NCI-H2196 (cell line): ENCODE results near the gene PRPSAP1.
"Not testable (repeated sequence)": the region's sequence is repeated elsewhere in the genome, so short reads cannot be mapped to it uniquely, and the experiment has no call there.

Source experiments
- DNase-seq: peaks from one replicate; lab custom pipeline; 2025; ENCODE audit not compliant: unreplicated experiment; lab: John Stamatoyannopoulos, UW

Gene PRPSAP1

DNA sequence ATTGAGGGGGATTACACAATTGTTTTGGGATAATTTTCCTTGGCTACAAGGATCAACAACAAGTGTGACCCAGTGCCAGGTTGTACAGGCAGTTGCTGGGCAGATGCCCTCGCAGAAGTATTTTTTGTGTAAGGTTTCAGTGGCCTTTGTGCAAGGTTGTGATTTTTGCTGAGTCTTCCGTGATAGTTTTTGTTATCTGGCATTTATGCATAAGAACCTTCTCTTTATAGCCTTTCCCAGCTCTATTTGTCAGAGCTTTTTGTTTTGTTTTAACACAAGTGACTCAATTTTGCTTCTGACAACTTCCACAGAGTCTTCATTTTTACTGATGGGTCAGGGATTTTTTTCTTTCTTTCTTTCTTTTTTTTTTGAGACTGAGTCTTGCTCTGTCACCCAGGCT lies 6.7 kb upstream of the PRPSAP1 start:
- DNase-seq = no peak

DNA sequence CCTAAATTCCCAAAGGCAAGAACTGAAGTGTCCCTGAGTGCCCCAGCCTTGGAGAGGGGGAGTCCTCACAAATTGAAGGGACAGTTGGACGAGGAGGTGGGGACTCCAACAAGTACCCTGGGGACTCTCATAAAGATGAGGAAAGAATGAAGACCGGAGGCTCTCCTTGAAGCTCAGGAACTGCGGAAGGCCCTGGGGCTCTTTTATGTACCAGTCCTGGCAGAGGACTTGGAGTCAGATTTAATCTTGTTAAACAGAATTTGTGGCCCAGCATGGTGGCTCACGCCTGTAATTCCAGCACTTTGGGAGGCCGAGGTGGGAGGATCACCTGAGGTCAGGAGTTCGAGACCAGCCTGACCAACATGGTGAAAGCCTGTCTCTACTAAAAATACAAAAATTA lies 6.1 kb upstream of the PRPSAP1 start:
- not testable (repeated sequence) for DNase-seq

DNA sequence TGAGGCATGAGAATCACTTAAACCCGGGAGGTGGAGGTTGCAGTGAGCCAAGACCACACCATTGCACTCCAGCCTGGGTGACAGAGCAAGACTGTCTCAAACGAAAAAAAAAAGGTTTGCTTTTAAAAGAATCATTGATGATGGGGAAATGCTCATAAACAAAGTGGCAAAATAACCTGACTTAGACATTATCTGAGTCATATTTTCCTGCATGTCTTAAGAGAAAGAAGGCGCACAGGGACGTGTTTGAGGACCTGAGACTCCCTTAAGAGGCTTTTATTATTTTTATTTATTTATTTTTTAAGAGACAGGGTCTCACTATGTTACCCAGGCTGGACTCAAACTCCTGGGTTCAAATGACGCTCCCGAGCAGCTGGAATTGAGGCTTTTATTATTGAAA lies 5.7 kb upstream of the PRPSAP1 start:
- no peak for DNase-seq

DNA sequence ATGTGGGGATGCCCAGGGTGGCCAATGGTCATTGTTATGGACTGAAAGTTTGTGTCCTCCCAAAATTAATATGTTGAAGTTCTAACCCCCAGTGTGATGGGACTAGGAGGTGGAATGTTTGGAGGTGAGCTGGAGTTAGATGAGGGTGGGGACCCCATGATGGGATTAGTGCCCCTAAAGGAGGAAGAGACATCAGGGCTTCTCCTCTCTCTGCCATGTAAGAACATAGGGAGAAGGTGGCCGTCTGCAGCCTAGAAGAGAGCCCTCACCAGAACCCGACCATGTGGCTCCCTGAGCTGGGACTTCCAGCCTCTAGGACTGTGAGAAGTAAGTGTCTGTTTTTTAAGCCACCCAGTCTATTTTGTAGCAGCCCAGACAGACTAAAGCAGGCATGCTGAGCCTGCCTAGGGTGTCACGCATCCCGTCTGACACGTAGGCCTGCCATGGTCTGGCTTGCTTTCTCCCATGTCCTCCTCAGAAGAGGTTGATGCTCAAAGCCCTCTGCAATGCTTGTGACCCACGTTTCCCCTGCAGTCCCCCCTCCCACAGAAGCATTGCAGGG lies 4.0 kb upstream of the PRPSAP1 start:
- DNase-seq = no peak

DNA sequence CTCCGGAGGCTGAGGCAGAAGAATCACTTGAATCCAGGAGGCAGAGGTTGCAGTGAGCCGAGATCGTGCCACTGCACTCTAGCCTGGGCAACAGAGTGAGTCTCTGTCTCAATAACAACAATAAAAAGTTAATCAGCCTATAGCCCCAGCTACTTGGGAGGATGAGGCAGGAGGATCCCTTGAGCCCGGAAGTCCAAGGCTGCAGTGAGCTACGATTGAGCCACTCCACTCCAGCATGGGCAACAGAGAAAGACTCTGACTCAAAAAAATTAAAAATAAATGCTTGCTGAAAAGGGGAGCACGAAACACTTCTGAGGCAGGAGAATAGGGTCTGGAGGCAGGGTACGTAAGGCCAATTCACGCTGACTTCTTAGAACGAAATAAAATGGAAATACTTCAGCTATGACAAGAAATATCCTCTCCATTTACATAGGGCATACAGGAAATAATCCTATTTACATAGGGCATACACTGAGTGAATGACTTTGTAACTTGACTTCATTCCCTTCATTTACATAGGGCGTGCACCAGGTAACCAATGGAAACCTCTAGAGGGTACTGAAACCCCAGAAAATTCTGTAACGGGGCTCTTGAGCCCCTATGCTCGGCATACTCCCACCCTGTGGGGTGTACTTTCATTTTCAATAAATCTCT lies 3.2 kb upstream of the PRPSAP1 start:
- no peak for DNase-seq

DNA sequence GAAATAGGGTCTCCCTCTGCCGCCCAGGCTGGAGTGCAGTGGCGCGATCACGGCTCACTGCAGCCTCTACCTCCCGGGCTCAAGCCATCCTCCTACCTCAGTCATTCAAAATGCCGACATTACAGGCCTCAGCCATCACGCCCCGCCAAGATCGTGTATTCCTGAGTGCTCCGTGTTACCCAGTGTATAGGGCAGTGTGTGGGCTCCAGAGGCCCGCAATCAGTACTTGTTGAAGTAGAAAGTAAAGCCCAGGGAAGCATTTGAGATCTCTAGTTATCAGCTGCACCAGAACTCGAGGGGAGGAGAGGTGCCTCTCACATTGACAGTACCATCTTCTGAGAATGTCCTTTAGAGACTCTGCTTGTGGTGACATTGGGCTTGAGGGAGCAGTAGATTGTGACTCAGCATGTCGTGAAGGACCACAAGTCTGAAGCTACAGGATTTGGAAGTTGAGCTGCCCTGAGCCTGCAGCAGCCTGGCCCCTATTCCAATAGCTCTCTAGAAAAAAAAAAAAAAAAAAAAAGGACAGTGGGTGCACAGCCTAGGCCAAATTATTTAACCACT lies 1.1 kb upstream of the PRPSAP1 start:
- DNase-seq = no peak

DNA sequence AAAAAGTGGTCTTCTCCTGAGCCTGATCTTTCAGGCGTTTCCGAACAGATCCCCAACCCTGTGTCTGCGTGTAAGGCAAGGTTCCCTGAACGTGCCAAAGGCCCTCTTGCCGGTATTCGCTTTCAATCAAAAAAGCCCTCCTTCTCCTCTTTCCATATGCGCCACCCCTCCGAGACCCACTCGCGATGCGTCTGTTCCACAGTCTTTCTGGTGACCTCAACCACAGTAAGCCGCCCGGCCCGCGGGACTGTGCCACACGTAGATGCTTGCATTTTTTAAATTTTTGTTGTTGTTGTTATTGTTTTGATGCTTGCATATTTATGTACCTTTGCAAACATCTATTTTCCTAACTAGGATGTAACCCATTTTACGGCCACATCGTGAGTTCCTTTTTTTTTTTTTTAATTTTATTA lies 607 bp upstream of the PRPSAP1 start:
- DNase-seq = no peak

DNA sequence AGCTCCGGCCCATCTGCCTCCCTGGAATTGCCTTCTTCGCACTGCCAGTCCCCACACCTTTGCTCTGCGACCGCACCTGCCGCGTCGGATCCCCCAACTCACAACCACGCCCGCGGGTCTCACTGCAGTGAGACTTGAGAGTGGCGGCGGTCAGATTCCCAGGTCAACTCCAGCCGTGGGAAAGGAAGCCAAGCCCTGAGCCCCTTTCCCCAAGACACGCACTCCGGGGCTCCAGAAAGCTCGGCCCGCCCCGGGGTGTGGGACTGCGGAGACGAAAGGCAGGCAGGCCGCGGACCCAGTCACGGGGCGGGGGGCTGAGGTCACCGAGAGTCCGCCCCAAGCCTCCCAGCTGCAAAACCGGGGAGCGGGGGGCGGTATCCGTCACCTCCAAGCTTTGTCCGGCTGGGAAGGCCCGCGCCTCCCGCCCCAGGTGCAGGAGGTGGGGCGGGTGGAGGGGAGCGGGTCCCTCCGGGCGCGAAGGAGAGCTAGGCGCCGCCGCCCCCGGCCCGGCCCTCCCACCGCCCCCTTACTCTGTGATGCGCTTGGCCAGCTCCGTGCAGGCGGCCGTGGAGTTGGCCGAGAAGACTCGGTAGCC lies 615 bp downstream of the PRPSAP1 start:
- DNase-seq = no peak

DNA sequence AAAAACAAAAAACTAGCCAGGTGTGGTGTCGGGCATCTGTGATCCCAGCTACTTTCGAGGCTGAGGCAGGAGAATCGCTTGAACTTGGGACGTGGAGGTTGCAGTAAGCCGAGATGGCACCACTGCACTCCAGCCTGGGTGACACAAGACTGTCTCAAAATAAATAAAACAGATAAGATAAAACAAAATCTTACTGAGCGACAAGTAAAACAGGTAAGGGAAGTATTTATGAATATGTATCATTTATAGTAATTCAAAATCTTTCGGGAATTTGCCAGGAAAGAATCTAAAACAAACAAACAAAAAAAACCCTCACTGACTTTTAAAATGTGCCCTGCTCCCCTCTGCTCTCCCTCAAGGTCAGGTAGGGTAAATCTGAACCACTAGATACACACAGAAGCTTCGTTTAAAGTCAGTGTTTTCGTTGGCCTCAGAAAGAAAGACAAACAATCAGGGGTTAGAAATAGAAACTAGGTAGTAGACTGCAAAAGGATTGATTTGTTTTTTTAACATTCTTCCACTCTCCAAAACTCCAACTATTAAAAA lies 2.1 kb downstream of the PRPSAP1 start:
- DNase-seq = no peak

DNA sequence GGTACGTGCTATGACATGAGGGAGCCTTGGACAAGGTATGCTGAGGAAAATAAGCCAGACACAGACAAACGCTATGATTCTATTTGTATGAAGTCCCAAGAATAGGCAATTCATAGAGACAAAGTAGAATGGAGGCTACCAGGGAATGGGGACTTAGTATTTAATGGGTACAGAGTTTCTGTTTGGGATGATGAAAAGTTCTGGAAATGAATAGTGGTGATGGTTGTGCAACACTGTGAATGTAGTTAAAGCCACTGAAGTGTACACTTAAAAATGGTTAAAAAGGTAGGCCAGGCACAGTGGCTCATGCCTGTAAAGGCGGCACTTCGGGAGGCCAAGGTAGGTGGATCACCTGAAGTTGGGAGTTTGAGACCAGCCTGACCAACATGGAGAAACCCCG lies 3.3 kb downstream of the PRPSAP1 start:
- DNase-seq = no peak

DNA sequence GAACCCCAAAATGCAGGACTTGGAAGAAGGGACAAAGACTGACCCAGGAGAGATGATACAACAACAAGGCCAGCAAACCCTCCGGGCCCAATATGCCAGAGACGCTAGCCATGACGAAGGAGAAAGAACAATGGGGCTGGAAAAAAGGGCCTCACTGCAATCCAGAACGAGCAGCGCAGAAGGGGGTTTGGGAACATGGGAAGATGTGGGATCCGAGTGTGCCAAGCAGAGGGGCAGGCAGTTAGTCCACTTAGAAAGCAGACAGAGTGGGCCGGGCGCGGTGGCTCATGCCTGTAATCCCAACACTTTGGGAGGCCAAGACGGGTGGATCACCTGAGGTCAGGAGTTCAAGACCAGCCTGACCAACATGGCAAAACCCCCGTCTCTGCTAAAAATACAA lies 6.8 kb downstream of the PRPSAP1 start:
- not testable (repeated sequence) for DNase-seq

DNA sequence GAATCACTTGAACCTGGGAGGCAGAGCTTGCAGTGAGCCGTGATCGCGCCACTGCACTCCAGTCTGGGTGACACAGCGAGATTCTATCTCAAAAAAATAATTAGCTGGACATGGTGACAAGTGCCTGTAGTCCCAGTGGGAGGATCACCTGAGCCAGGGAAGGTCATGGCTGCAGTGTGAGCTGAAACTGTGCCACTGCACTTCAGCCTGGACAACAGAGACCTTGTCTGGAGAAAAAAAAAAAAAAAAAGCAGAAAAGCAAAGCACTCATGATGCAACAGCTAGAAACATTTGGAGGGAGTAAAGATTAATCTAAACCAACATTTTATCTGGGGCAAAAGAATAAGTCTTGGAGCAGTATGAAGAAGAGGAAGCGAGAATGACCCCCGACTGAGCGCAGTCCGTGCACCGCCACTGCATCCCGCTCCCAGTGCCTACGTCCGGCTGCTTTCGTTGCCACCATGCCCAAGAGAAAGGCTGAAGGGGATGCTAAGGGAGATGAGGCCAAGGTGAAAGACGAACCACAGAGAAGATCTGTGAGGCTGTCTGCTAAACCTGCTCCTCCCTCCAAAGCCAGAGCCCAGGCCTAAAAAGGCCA lies 8.2 kb downstream of the PRPSAP1 start:
- no peak for DNase-seq

DNA sequence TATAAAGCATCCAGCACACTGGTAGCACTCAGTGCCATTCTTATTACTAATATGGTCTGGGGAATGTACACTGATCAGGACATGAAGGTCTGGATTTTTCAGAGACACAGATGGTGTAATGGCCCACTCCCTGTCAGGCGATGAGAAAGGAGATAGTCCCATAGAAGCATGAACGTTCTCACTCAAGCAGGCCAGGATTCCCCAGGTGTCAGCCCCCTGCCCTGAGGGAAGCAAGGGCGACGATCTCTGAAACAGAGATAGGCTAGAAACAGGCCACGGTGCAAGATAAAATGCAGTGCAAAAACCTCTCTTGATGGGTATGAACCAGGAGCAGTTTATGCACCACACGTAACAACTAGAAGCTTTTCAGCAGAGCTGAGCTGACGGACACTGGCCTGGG lies 10.6 kb downstream of the PRPSAP1 start:
- no peak for DNase-seq

DNA sequence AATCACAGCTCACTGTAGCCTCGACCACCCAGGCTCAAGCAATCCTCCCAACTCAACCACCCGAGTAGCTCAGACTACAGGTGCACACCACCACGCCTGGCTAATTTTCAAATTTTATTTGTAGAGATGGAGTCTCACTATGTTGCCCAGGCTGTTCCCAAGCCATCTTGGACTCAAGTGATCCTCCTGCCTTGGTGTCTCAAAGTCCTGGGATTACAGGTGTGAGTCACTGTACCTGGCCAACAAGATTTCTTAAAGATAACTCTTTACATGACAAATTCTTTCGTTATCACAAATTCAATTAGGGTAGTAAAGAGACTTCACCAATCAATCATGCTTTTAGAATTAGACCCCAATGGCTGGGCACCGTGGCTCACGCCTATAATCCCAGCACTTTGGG lies 12.4 kb downstream of the PRPSAP1 start:
- DNase-seq = no peak

DNA sequence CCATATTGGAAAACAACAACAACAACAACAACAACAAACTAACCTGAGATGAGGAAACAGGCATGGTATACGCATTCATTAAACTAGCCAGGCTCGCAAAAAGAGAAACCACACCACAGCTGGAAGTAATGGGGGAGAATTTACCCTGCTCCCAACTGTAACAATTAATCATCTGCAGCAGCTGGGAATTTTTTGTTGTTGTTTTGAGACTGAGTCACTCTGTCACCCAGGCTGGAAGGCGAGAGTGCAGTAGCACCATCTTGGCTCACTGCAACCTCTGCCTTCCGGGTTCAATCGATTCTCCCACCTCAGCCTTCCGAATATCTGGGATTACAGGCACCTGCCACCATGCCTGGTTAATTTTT lies 16.3 kb downstream of the PRPSAP1 start:
- DNase-seq = no peak

DNA sequence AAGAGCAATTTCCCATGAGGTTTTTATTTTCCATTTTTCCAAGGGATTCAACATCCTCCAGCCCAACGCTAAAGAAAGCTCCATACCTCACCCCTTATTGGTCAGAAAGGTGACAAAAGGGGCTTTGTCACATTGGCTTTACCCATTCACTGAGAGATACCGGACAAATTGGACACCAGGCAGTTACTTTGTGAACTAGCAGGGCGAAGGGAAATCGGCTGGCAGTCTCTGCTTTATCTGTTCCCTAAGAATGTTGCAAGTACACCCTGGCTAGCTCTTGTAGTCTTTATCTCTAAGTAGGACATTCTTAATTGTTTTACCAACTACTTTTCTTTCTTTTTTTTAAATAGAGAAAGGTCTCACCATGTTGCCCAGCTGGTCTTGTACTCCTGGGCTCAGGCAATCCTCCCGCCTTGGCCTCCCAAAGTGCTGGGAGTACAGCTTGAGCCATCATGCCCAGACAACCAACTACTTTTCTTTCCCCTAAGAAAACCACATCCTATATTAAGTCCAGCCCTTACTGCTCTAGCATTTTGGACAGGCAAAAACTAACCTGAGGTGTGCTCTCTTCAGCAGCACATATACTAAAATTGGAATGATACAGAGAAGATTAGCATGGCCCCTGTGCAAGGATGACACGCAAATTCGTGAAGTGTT lies 16.8 kb downstream of the PRPSAP1 start:
- DNase-seq = no peak

DNA sequence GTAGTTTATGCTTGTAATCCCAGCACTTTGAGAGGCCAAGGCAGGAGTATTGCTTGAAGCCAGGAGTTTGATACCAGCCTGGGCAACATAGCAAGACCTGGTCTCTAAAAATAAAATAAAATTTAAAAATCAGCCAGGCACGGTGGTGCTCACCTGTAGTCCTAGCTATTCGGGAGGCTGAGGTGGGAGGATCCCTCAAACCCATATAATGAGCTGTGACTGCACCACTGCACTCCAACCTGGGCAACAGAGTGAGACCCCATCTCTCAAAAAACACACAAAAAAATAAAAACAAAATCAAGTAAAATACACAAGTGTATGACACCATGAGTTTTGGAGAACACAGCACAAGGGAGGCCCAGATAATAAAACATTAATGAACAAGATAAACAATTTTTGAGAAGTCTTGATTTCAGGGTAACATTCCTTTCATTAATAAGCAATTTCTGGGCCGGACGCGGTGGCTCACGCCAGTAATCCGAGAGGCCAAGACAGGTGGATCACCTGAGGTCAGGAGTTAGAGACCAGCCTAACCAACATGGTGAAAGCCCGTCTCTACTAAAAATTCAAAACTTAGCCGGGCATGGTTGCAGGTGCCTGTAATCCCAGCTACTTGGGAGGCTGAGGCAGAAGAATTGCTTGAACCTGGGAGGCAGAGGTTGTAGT lies 17.9 kb downstream of the PRPSAP1 start:
- DNase-seq = no peak

DNA sequence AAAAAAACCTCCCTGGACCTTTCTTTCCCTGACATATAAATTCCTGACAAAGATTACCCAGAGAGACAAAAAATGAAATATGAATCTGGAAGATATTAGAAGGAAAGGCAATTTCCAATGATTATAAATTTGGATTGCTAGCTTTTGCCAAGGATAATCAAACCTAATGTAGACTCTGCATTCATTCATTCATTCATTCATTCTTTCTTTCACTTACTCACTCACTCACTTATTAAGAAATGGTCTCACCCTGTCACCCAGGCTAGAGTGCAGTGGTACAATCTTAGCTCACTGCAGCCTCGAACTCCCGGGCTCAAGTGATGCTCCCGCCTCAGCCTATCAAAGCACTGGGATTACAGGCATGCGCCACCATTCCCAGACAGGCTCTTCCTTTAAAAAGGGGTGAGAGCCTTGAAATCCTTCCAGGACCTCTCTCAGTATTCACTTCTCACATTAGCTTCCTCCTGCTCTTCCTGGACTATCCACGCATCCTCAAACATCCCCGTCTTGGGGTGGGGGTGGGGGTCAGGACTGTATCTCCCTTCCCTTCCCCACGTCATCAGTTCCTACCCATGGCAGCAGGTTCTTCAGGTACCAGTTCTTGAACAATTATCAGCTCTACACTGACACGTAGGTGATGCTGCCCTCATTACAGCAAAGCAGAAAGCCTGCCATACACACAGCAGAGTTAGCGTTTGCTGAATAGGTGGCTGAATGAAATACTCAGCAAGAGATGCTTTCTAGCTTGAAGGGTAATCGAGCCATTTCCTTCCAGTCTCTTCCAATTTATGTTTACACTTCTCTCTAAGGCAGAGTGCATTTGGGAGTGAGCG lies 19.8 kb downstream of the PRPSAP1 start:
- no peak for DNase-seq

DNA sequence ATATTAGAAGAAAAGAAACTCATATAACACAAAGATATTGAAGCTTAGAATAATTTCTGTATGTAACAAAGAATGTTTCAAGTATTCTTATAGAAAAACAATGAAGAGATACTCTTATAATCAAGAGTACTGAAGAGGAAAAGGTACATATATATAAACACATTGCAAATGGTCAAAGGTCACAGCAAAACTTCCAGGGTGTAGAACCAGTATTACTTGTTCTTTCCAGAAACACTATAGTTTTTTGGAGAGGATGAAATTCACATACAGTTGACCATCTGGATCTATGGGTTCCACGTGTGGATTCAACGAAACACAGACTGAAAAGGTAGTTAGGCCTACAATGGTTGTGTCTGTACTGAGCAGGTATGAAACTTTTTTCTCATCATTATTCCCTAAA lies 22.6 kb downstream of the PRPSAP1 start:
- DNase-seq = no peak

DNA sequence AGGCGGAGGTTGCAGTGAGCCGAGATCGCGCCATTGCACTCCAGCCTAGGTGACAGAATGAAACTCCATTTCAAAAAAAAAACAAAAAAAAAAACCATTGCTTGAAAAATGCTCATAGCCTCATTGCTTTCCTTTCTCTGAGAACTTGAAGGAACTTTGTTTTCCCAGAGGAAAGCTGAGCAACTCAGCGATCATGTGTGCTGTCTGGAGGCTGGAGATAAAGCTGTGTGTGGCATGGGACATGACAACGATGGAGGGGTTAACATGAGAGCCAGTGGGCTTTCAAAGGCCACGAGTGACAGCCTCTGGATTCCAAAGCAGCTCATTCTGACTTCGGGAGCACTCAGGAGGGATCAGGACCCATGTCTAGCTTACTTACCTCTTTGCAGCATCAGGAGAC lies 24.1 kb downstream of the PRPSAP1 start:
- DNase-seq = no peak
